Smooth muscle cell (in vitro differentiated cells): ENCODE measurements around the gene KCNIP2. TPM values are rescaled to one million over a fixed set of nuclear protein-coding genes. Genes with fewer than 3 reads are reported as not detected.

ENCODE experiments used
- DNase-seq: peaks from one replicate; lab custom pipeline; 2025; ENCODE audit not compliant: unreplicated experiment; lab: John Stamatoyannopoulos, UW
- H2AFZ ChIP-seq: fragments of 200-600 bp; sonication (generic); 2 replicates; pipeline ENCODE4 v1.6.0; 2016; ENCODE audit warnings: antibody characterized with exemption, low read depth, mild to moderate bottlenecking
- H3F3A ChIP-seq: fragments of 200-600 bp; sonication (generic); 2 replicates; pipeline ENCODE4 v1.6.0; 2017; ENCODE audit warnings: antibody characterized with exemption, low read depth
- H3K27ac ChIP-seq: fragments of 200-600 bp; sonication (generic); 2 replicates; pipeline ENCODE4 v1.5.1; 2016; ENCODE audit warnings: low read depth, mild to moderate bottlenecking
- H3K27me3 ChIP-seq: fragments of 200-600 bp; sonication (generic); 2 replicates; pipeline ENCODE4 v1.6.1; 2016; ENCODE audit warnings: low read depth, mild to moderate bottlenecking
- H3K36me3 ChIP-seq: fragments of 200-600 bp; sonication (generic); 2 replicates; pipeline ENCODE4 v1.5.1; 2016; ENCODE audit warnings: low read depth
- H3K4me1 ChIP-seq: fragments of 200-600 bp; sonication (generic); 2 replicates; pipeline ENCODE4 v1.5.1; 2016; ENCODE audit warnings: low read depth
- H3K4me2 ChIP-seq: fragments of 200-600 bp; sonication (generic); 2 replicates; pipeline ENCODE4 v1.6.0; 2016; ENCODE audit warnings: mild to moderate bottlenecking
- H3K4me3 ChIP-seq: fragments of 200-600 bp; sonication (generic); 2 replicates; pipeline ENCODE4 v1.5.1; 2016; ENCODE audit warnings: mild to moderate bottlenecking
- H3K79me2 ChIP-seq: fragments of 200-600 bp; sonication (generic); 2 replicates; pipeline ENCODE4 v1.6.0; 2016; ENCODE audit warnings: low read depth, mild to moderate bottlenecking
- H3K9ac ChIP-seq: fragments of 200-600 bp; sonication (generic); 2 replicates; pipeline ENCODE4 v1.6.0; 2016; ENCODE audit warnings: low read depth
- H3K9me3 ChIP-seq: fragments of 200-600 bp; sonication (generic); replicated peaks from 2 replicates; pipeline ENCODE4 v1.5.1; 2016; ENCODE audit warnings: low read depth
- H4K20me1 ChIP-seq: fragments of 200-600 bp; sonication (generic); 2 replicates; pipeline ENCODE4 v1.6.0; 2016; ENCODE audit warnings: low read depth
- WGBS: methylation state at CpG from one replicate; pipeline ENCODE4 v1.1.7; 2016; ENCODE audit warnings: low lambda C conversion rate; 5-methylcytosine and 5-hydroxymethylcytosine counted together
- polyA plus RNA-seq: library from polyadenylated mRNA; unstranded; fragments of >200 nt; fragmentation: Nextera tagmentation; extraction: Ambion mirVana; gene quantifications from 2 replicates; pipeline ENCODE4 v1.2.1, GENCODE V29; 2016
- total RNA-seq: library from RNA; depleted of rRNA; stranded (reverse); fragments of >200 nt; gene quantifications from 2 replicates; pipeline ENCODE4 v1.2.3, GENCODE V29; 2014
- TF ChIP-seq, protein P1 (sequence below): fragments of 200-600 bp; sonication (generic); IDR thresholded peaks from 2 replicates; pipeline ENCODE4 v1.5.1; 2017; ENCODE audit warnings: borderline replicate concordance, mild to moderate bottlenecking, antibody characterized with exemption; ENCODE audit not compliant: insufficient read depth, poor library complexity, severe bottlenecking

Gene KCNIP2
- total and polyA plus RNA-seq, 2 experiments from 2014 or later: 0.87 to 3.9 TPM

DNA sequence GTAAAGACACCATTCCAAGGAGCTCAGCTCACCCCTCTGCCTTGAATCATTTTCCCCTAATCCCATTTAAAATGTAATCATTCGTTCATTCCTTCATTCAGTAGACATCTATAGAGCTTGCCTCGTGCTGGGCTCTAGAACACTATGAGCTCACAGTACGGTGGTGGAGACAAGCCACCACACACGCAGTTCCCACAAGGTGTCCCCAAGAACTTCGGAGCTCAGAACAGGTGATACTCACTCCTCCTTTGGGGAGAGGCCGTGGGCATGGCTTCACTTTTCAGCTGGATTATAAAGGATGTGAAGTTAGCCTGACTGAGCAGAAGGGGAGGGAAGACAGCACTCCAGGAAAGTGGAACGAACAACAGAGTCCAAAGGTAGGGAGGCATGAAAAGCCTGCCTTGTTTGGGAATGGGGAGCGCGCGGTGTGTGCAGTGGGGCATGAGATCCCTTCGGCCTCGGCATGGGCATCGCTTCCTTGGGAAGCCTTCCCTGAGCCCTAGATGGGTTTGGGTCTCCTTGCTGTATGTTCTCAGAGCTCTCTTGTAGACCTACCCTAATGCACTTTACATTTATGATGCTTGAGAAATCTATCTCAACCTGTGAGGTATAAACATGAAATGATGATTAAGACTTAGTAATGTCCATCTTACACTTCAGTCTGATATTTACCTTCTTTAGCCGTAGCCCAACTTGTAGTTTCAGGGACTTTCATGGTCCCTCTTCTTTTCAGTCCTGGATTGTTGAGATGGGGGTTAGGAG lies 24.5 kb downstream of the KCNIP2 start:
- Histone ChIP-seq H3K4me3 (peak overlapping the region; percentile 85), H3K36me3 (no peaks in the 10 kb centered on the region), H3K9ac (peak overlapping the region; percentile 44), H3K27ac (peak overlapping the region; percentile 84), H3K79me2 (peaks cover 40% of the 10 kb centered on the region), H3K27me3 (no peaks in the 10 kb centered on the region), H3K4me2 (peak overlapping the region; percentile 85), H3F3A (no peaks in the 10 kb centered on the region), H2AFZ (peak overlapping the region; percentile 86), H3K9me3 (no peaks in the 10 kb centered on the region), H3K4me1 (peaks cover 22% of the 10 kb centered on the region), H4K20me1 (peaks cover 40% of the 10 kb centered on the region)
- TF ChIP-seq, protein P1, sequence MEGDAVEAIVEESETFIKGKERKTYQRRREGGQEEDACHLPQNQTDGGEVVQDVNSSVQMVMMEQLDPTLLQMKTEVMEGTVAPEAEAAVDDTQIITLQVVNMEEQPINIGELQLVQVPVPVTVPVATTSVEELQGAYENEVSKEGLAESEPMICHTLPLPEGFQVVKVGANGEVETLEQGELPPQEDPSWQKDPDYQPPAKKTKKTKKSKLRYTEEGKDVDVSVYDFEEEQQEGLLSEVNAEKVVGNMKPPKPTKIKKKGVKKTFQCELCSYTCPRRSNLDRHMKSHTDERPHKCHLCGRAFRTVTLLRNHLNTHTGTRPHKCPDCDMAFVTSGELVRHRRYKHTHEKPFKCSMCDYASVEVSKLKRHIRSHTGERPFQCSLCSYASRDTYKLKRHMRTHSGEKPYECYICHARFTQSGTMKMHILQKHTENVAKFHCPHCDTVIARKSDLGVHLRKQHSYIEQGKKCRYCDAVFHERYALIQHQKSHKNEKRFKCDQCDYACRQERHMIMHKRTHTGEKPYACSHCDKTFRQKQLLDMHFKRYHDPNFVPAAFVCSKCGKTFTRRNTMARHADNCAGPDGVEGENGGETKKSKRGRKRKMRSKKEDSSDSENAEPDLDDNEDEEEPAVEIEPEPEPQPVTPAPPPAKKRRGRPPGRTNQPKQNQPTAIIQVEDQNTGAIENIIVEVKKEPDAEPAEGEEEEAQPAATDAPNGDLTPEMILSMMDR: no peak
- DNase-seq: no peak
- 22% methylated on average over 14 of the region's 14 CpGs for WGBS

DNA sequence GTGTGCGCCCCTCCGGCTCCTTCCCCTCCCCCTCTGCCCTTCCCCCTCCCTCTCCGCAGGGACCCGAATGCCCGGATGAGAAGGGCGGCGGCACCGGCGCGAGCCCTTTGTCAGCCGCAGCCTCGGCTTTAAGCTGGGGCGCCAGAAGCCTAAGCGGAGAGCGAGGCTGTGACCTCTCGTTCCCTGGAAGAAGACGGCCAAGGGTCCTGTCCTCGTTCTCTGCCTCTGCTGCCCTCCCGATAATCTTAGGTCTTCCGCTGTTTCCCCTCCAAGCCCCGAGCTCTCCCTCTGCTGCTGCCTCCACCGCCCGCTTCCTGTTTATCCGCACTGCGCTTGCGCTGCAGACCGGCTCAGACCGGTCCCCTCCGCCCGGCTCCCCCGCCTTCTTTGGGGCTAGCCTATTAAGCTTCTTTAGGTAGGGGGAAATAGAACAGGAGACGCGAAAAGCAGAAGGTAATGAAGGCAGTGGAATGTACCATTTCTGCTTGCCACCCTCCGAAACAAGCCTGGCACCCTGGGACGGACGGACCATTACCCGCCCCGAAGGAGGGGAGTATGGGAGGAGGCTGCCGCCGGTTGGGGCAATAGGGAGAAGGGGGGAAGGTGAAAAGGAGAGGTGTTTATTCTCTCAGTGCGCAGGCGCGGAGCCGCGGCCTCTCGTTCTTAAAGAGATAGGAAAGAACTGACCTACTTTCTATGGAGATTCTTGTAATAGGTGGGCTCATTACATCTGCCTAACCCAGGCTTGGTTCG lies 25.3 kb downstream of the KCNIP2 start, which contains the start of gene OGA:
TSS of gene OGA (minus strand) at position 326 of the 753 bp plus-strand sequence. CDS start 422 bp downstream, outside the sequence.
- Histone ChIP-seq H3K4me3 (peak within 1 kb of the TSS; percentile 85), H3K79me2 (peaks cover 47% of the 10 kb centered on the region), H3K4me2 (peak within 1 kb of the TSS; percentile 99), H2AFZ (peak within 1 kb of the TSS; percentile 86), H4K20me1 (peaks cover 47% of the 10 kb centered on the region), H3K27ac (peak within 1 kb of the TSS; percentile 84), H3F3A (no peaks in the 10 kb centered on the region), H3K4me1 (peaks cover 28% of the 10 kb centered on the region), H3K9ac (peak within 1 kb of the TSS; percentile 85), H3K9me3 (no peaks in the 10 kb centered on the region), H3K27me3 (no peaks in the 10 kb centered on the region), H3K36me3 (no peaks in the 10 kb centered on the region)
- DNase-seq: peak; percentile 99
- TF ChIP-seq, protein P1: no peak
- WGBS: under 1% methylated on average over 42 of the region's 47 CpGs

DNA sequence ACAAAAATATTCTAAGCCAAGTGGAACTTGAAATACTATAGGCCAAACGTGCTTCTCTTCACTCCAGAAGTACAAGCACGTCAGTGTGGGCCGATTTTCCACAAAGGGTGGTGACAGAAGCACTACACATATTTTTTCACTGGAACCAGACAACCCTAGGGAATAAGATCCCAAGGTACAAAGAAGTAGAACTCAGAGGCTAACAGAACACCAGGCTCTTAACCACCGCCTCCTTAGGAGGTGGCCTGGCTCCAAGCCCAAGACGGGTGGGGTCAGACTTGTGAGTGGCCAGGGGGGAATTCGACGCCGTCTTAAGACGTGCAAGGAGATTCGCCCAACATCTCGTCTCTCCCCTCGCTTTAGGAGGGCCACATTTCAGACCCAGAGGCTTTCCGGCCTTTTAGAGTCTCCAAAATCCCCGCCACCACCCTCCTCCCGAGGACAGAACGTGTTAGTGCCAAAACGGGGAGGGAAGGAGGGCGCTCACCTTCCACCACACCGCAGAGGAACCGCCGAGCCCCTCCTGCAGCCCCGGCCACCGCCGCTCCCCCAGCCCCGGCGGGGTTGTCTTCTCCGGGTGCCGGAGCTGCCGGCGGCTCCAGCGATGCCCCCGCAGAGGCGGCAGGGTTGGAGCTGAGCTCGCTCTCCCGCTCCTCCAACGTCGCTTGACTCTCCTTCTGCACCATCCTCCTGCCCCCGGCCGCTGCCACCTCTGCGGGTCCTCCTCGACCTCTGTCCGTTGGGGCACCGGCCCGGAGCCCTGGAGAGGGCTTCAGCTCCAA lies 26.1 kb downstream of the KCNIP2 start:
- H3K27ac ChIP-seq: peak overlapping the region; percentile 84
- peaks cover 55% of the 10 kb centered on the region for H3K79me2 ChIP-seq
- H3K4me3 ChIP-seq: peak overlapping the region; percentile 85
- no peaks in the 10 kb centered on the region for H3K27me3 ChIP-seq
- TF ChIP-seq, protein P1: no peak
- H3F3A ChIP-seq: no peaks in the 10 kb centered on the region
- H3K36me3 ChIP-seq: no peaks in the 10 kb centered on the region
- no peaks in the 10 kb centered on the region for H3K9me3 ChIP-seq
- peak overlapping the region; percentile 99 for H3K4me2 ChIP-seq
- peaks cover 29% of the 10 kb centered on the region for H3K4me1 ChIP-seq
- DNase-seq: peak; percentile 39
- no peak overlapping the region for H2AFZ ChIP-seq
- peak overlapping the region; percentile 85 for H3K9ac ChIP-seq
- 0% methylated on average over 33 of the region's 44 CpGs for WGBS
- peaks cover 55% of the 10 kb centered on the region for H4K20me1 ChIP-seq
